Gastroesophageal sphincter (tissue), 4 donors: ENCODE measurements around the gene PAPPA2. TPM values are rescaled to one million over a fixed set of nuclear protein-coding genes. Genes with fewer than 3 reads are reported as not detected.
A peak's percentile ranks its signal among the peaks of the same experiment; 100 is the strongest.

Experiments used
- ATAC-seq: fragments of 150-250 bp; one replicate; pipeline ENCODE4 v1.9.1; 2016; ENCODE audit warnings: mild to moderate bottlenecking, moderate library complexity
- H3K27ac ChIP-seq, 4 donors: fragments of 200-600 bp; sonication (generic) in 3 of 4; 1 replicate in 3 of 4; 2 replicates in 1 of 4; pipeline ENCODE4 v1.5.1; 2016 to 2019
- H3K27me3 ChIP-seq: fragments of 200-600 bp; sonication (generic); one replicate; pipeline ENCODE4 v1.5.1; 2019
- H3K36me3 ChIP-seq, 2 donors: fragments of 200-600 bp; sonication (generic); one replicate each; pipeline ENCODE4 v1.5.1; 2019; ENCODE audit warnings: control low read depth in 1 of 2
- H3K4me1 ChIP-seq, 3 donors: fragments of 200-600 bp; sonication (generic); 1 replicate in 2 of 3; 2 replicates in 1 of 3; pipeline ENCODE4 v1.5.1; 2016 to 2019; ENCODE audit warnings: control low read depth in 2 of 3
- H3K4me3 ChIP-seq, 2 donors: fragments of 200-600 bp; sonication (generic); one replicate each; pipeline ENCODE4 v1.5.1; 2019; ENCODE audit warnings: mild to moderate bottlenecking in 1 of 2, moderate library complexity in 1 of 2
- H3K9me3 ChIP-seq, 3 donors: fragments of 200-600 bp; sonication (generic); one replicate each; pipeline ENCODE4 v1.5.1; 2017 to 2019; ENCODE audit warnings: control low read depth in 2 of 3
- CTCF ChIP-seq, 4 experiments: fragments of 200-600 bp in 2 of 4; fragments of 450-650 bp in 2 of 4; sonication (generic) in 1 of 4; IDR thresholded peaks; one replicate each; pipeline ENCODE4 v1.5.1; 2017 to 2019; ENCODE audit warnings: antibody characterized with exemption in 4 of 4, mild to moderate bottlenecking in 2 of 4, moderate library complexity in 2 of 4
- EP300 ChIP-seq: sonication (generic); formaldehyde crosslinking; IDR thresholded peaks from one replicate; pipeline ENCODE4 v1.6.1; 2017; ENCODE audit warnings: antibody characterized with exemption, mild to moderate bottlenecking
- POLR2A ChIP-seq, 2 donors: fragments of 450-650 bp; IDR thresholded peaks; one replicate each; pipeline ENCODE4 v1.6.1; 2017; ENCODE audit warnings: antibody characterized with exemption in 2 of 2, mild to moderate bottlenecking in 2 of 2, moderate library complexity in 1 of 2
- POLR2AphosphoS5 ChIP-seq: sonication (generic); formaldehyde crosslinking; IDR thresholded peaks from one replicate; pipeline ENCODE4 v1.6.1; 2017; ENCODE audit warnings: antibody characterized with exemption
- WGBS, 2 donors: methylation state at CpG; one replicate each; pipeline ENCODE4 v1.1.5; 2018; ENCODE audit warnings: low coverage in 1 of 2; 5-methylcytosine and 5-hydroxymethylcytosine counted together
- total RNA-seq, 4 donors: library from RNA; depleted of rRNA; stranded (reverse); fragments of >200 nt; gene quantifications; one replicate each; pipeline ENCODE4 v1.1.0, GENCODE V29; 2016

PAPPA2 gene
- total RNA-seq, 4 donors from 2014 or later = 0.10 to 0.54 (median 0.14) TPM

DNA sequence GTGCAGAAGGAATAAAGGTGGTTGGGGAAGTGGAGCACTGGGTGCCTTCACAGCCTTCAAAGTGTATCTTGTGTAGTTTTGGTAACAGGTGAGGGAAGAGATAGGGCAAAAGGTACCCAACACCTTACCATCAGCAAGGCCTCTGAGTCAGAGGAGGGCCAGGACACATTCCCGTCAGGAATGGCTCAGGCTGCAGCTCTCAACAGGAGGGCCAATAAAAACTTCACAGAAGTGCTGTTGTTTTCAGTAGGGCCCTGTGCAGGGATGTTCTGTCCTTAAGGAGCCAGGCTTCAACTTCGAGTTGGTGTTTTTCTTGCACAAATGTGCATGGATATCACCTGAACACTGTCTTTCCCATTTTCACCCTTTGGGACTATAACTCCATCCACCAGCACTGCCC is 368.2 kb downstream of the PAPPA2 start:
- TF ChIP-seq POLR2AphosphoS5 (no peak), POLR2A (IDR thresholded peaks at IDR 0.05) (no peak), CTCF (IDR thresholded peaks at IDR 0.05) (no peak), EP300 (no peak)
- ATAC-seq = no peak
- Histone ChIP-seq H3K9me3 (no peaks in the 10 kb centered on the region), H3K36me3 (no peaks in the 10 kb centered on the region), H3K27me3 (no peaks in the 10 kb centered on the region), H3K4me3 (no peak overlapping the region), H3K27ac (no peak overlapping the region), H3K4me1 (no peaks in the 10 kb centered on the region)
- WGBS, 2 donors = 69% methylated on average over 2 of the region's 2 CpGs; no CpG with 5 or more reads in 1 of the 2 donors

- no peak for ATAC-seq
- WGBS, 2 donors = 22 to 53% methylated on average over 2 of the region's 2 CpGs
- TF ChIP-seq EP300 (no peak), POLR2AphosphoS5 (no peak), CTCF (IDR thresholded peaks at IDR 0.05) (no peak), POLR2A (IDR thresholded peaks at IDR 0.05) (no peak)
- Histone ChIP-seq H3K4me1 (no peaks in the 10 kb centered on the region), H3K27ac (no peak overlapping the region), H3K9me3 (no peaks in the 10 kb centered on the region), H3K36me3 (no peaks in the 10 kb centered on the region), H3K4me3 (no peak overlapping the region), H3K27me3 (no peaks in the 10 kb centered on the region)
Measured at GRCh38 chr1:176837708-176838107, 374.7 kb downstream of the PAPPA2 start.

DNA sequence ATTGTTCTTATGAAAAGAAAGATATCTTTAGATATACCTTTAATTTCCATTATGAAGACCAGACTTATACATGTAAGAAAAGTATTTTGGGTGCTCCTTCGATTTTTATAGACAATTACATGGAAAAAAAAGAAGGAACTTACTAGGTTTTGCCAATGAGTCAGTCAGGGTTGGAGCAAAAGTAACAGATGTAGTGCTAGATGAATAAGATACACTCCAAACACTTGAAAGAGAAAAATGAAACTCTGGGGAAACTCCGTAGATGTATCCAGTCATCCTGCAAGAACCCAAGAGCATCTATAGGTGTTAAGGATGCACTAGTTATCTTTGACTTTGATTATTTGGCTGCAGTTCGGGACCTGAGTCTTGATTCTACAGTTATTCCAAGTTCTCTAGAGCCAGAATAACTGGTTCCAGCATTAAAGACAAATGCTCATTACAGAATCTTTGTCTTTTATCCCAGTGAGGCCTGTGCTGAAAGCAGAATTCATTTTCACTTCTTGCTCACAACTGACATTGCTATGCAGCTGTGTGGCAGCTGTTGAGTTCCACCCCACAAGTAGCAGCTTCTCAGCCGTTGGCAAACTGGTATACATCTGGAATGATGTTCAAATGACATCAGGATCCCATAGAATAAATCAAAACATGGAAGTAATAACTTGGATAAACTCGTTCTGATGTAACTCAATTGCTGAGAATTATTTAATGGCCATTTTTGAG is 375.5 kb downstream of the PAPPA2 start:
- no peak overlapping the region for H3K27ac ChIP-seq
- TF ChIP-seq POLR2A (IDR thresholded peaks at IDR 0.05) (no peak), EP300 (no peak), POLR2AphosphoS5 (no peak), CTCF (IDR thresholded peaks at IDR 0.05) (no peak)
- H3K36me3 ChIP-seq = no peaks in the 10 kb centered on the region
- no peak overlapping the region for H3K4me3 ChIP-seq
- ATAC-seq = no peak
- H3K4me1 ChIP-seq = no peaks in the 10 kb centered on the region
- H3K9me3 ChIP-seq = no peaks in the 10 kb centered on the region
- 44 to 61% methylated on average over 5 of the region's 5 CpGs for WGBS, 2 donors
- no peaks in the 10 kb centered on the region for H3K27me3 ChIP-seq

DNA sequence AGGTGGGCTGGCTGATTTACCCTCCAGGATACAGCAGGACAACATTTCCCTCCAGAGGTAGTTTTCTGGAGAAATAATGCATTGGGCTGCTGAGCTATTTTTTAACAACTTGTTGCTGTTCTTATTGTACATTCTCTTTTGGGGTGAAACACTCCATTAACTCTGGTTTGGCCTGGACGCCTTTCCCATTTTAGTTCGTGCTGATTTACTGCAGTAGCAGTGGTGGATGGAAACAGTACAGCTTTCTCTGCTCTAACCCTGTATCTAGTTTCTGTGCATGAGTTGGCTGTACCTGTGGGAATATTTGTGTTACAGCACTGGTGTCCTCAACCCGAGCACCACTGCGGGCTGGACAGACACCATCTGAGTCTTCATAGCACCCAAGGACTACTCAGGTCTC is 376.2 kb downstream of the PAPPA2 start:
- Histone ChIP-seq H3K4me1 (no peaks in the 10 kb centered on the region), H3K27ac (no peak overlapping the region), H3K9me3 (no peaks in the 10 kb centered on the region), H3K27me3 (no peaks in the 10 kb centered on the region), H3K36me3 (no peaks in the 10 kb centered on the region), H3K4me3 (no peak overlapping the region)
- ATAC-seq = no peak
- TF ChIP-seq EP300 = no peak
- TF ChIP-seq POLR2AphosphoS5 = no peak
- TF ChIP-seq CTCF (IDR thresholded peaks at IDR 0.05) = no peak
- TF ChIP-seq POLR2A (IDR thresholded peaks at IDR 0.05) = no peak
- WGBS, 2 donors = 86 to 100% methylated on average over 1 to 4 of the region's 4 CpGs

GRCh38 chr1:176841238-176841637 is 378.3 kb downstream of the PAPPA2 start:
- 60 to 64% methylated on average over 2 of the region's 2 CpGs for WGBS, 2 donors
- no peak for TF ChIP-seq EP300
- no peak for TF ChIP-seq POLR2AphosphoS5
- no peak for TF ChIP-seq POLR2A (IDR thresholded peaks at IDR 0.05)
- no peak for TF ChIP-seq CTCF (IDR thresholded peaks at IDR 0.05)
- peak; percentile 39 for ATAC-seq
- Histone ChIP-seq H3K9me3 (no peaks in the 10 kb centered on the region), H3K27me3 (no peaks in the 10 kb centered on the region), H3K4me1 (no peaks in the 10 kb centered on the region), H3K27ac (no peak overlapping the region), H3K36me3 (no peaks in the 10 kb centered on the region), H3K4me3 (no peak overlapping the region)
